H9 (cell line): ENCODE results near the gene MT2A. TPM values are rescaled to one million over a fixed set of nuclear protein-coding genes. Genes with fewer than 3 reads are reported as not detected.

Source experiments
- DNase-seq: peaks from one replicate; pipeline ENCODE4 v3.0.0-alpha.2; 2017
- H2AFZ ChIP-seq: one replicate; pipeline ENCODE4 v1.6.1; 2013; ENCODE audit warnings: mild to moderate bottlenecking, low read length, control low read depth, moderate library complexity
- H2AK5ac ChIP-seq: 2 replicates; pipeline ENCODE4 v1.6.1; 2013; ENCODE audit warnings: low read length, control low read depth, mixed read lengths; ENCODE audit not compliant: insufficient read length
- H2BK120ac ChIP-seq: one replicate; pipeline ENCODE4 v1.6.1; 2013; ENCODE audit warnings: low read depth, mild to moderate bottlenecking, low read length, control low read depth, inconsistent platforms; ENCODE audit not compliant: poor library complexity, severe bottlenecking
- H2BK12ac ChIP-seq: 2 replicates; pipeline ENCODE4 v1.6.1; 2013; ENCODE audit warnings: low read length, control low read depth, mixed read lengths, low read depth; ENCODE audit not compliant: insufficient read length
- H2BK15ac ChIP-seq: 2 replicates; pipeline ENCODE4 v1.6.1; 2013; ENCODE audit warnings: low read depth, low read length, control low read depth
- H2BK20ac ChIP-seq: one replicate; pipeline ENCODE4 v1.6.1; 2013; ENCODE audit warnings: low read depth, mild to moderate bottlenecking, low read length, control low read depth, inconsistent platforms; ENCODE audit not compliant: poor library complexity, severe bottlenecking
- H2BK5ac ChIP-seq: 2 replicates; pipeline ENCODE4 v1.6.1; 2013; ENCODE audit warnings: low read length, control low read depth, mixed read lengths; ENCODE audit not compliant: insufficient read length
- H3K14ac ChIP-seq: 2 replicates; pipeline ENCODE4 v1.6.1; 2013; ENCODE audit warnings: low read length, control low read depth; ENCODE audit not compliant: insufficient read depth
- H3K18ac ChIP-seq: 2 replicates; pipeline ENCODE4 v1.6.1; 2013; ENCODE audit warnings: low read depth, mild to moderate bottlenecking, mixed read lengths, low read length, control low read depth; ENCODE audit not compliant: insufficient read length
- H3K23ac ChIP-seq: 2 replicates; pipeline ENCODE4 v1.6.1; 2013; ENCODE audit warnings: low read length, control low read depth, mixed read lengths, low read depth; ENCODE audit not compliant: insufficient read length
- H3K23me2 ChIP-seq: 2 replicates; pipeline ENCODE4 v1.6.1; 2013; ENCODE audit warnings: low read depth, mild to moderate bottlenecking, mixed read lengths, low read length, control low read depth; ENCODE audit not compliant: insufficient read length, poor library complexity, severe bottlenecking
- H3K27ac ChIP-seq: 2 replicates; pipeline ENCODE4 v1.5.1; 2013; ENCODE audit warnings: low read length, control low read depth, mixed read lengths, low read depth; ENCODE audit not compliant: insufficient read length
- H3K27me3 ChIP-seq: 2 replicates; pipeline ENCODE4 v1.6.1; 2013; ENCODE audit warnings: low read length, control low read depth, inconsistent platforms; ENCODE audit not compliant: insufficient read depth
- H3K4ac ChIP-seq: 2 replicates; pipeline ENCODE4 v1.6.1; 2013; ENCODE audit warnings: low read depth, mild to moderate bottlenecking, control low read depth, inconsistent platforms, low read length, moderate library complexity
- H3K4me1 ChIP-seq: 2 replicates; pipeline ENCODE4 v1.6.1; 2013; ENCODE audit warnings: low read length, control low read depth, inconsistent platforms; ENCODE audit not compliant: insufficient read depth
- H3K4me2 ChIP-seq: 2 replicates; pipeline ENCODE4 v1.6.1; 2013; ENCODE audit warnings: low read length, control low read depth, mixed read lengths; ENCODE audit not compliant: insufficient read length, insufficient read depth
- H3K56ac ChIP-seq: 2 replicates; pipeline ENCODE4 v1.6.1; 2013; ENCODE audit warnings: low read depth, mild to moderate bottlenecking, mixed read lengths, low read length, control low read depth; ENCODE audit not compliant: insufficient read length
- H3K79me1 ChIP-seq: 2 replicates; pipeline ENCODE4 v1.6.1; 2013; ENCODE audit warnings: low read depth, mild to moderate bottlenecking, moderate library complexity, low read length, control low read depth, inconsistent platforms; ENCODE audit not compliant: insufficient read depth, poor library complexity, severe bottlenecking
- H3K79me2 ChIP-seq: 2 replicates; pipeline ENCODE4 v1.6.1; 2013; ENCODE audit warnings: low read length, control low read depth, inconsistent platforms; ENCODE audit not compliant: insufficient read depth
- H3K9ac ChIP-seq: 2 replicates; pipeline ENCODE4 v1.6.1; 2013; ENCODE audit warnings: low read length, control low read depth, mixed read lengths; ENCODE audit not compliant: insufficient read length; ENCODE audit errors: extremely low read depth
- H3K9me3 ChIP-seq: one replicate; pipeline ENCODE4 v1.6.1; 2013; ENCODE audit warnings: low read depth, low read length, inconsistent platforms; ENCODE audit not compliant: control insufficient read depth
- H3T11ph ChIP-seq: one replicate; pipeline ENCODE4 v1.6.1; 2013; ENCODE audit warnings: mild to moderate bottlenecking, low read length, control low read depth, inconsistent platforms
- H4K20me1 ChIP-seq: one replicate; pipeline ENCODE4 v1.6.1; 2013; ENCODE audit not compliant: control insufficient read depth, insufficient read length, insufficient read depth
- H4K5ac ChIP-seq: 2 replicates; pipeline ENCODE4 v1.6.1; 2013; ENCODE audit warnings: low read depth, mild to moderate bottlenecking, mixed read lengths, low read length, control low read depth; ENCODE audit not compliant: insufficient read length
- H4K8ac ChIP-seq: replicated peaks from 2 replicates; pipeline ENCODE4 v1.6.1; 2013; ENCODE audit warnings: low read length, control low read depth, mixed read lengths, low read depth; ENCODE audit not compliant: insufficient read length
- H4K91ac ChIP-seq: 2 replicates; pipeline ENCODE4 v1.6.1; 2013; ENCODE audit warnings: low read depth, mild to moderate bottlenecking, moderate library complexity, mixed read lengths, low read length, control low read depth; ENCODE audit not compliant: insufficient read length
- H3K27ac Mint-ChIP-seq, 3 experiments: 2 replicates in 2 of 3; 3 replicates in 1 of 3; pipeline ENCODE4 v1.8.0; 2020 to 2021; ENCODE audit warnings: mixed read lengths in 3 of 3, mild to moderate bottlenecking in 1 of 3, moderate library complexity in 1 of 3
- H3K27me3 Mint-ChIP-seq: 2 replicates; pipeline ENCODE4 v1.8.0; 2021; ENCODE audit warnings: low read depth, mild to moderate bottlenecking, moderate library complexity, mixed read lengths
- H3K36me3 Mint-ChIP-seq, 3 experiments: 2 replicates in 2 of 3; 3 replicates in 1 of 3; pipeline ENCODE4 v1.8.0; 2020 to 2021; ENCODE audit warnings: low read depth in 3 of 3, mixed read lengths in 3 of 3; ENCODE audit not compliant: insufficient read depth in 1 of 3
- H3K4me1 Mint-ChIP-seq, 2 experiments: 2 replicates each; pipeline ENCODE4 v1.8.0; 2020; ENCODE audit warnings: mixed read lengths in 2 of 2
- H3K4me3 Mint-ChIP-seq, 2 experiments: 2 replicates in 1 of 2; 3 replicates in 1 of 2; pipeline ENCODE4 v1.8.0; 2020 to 2021; ENCODE audit warnings: mild to moderate bottlenecking in 2 of 2, mixed read lengths in 2 of 2, moderate library complexity in 1 of 2
- H3K9me3 Mint-ChIP-seq, 2 experiments: 2 replicates in 1 of 2; 3 replicates in 1 of 2; pipeline ENCODE4 v1.8.0; 2020; ENCODE audit warnings: mild to moderate bottlenecking in 2 of 2, mixed read lengths in 2 of 2, moderate library complexity in 1 of 2
- CTCF ChIP-seq: fragments of 200-600 bp; sonication (generic); conservative IDR thresholded peaks from 3 replicates; pipeline ENCODE4 v1.8.0; 2021; ENCODE audit warnings: antibody characterized with exemption, mild to moderate bottlenecking
- WGBS: extraction: QIAGEN DNeasy Blood & Tissue Kit; methylation state at CpG from one replicate; pipeline ENCODE4 v1.1.7; 2013; ENCODE audit warnings: missing lambda C conversion rate, low lambda C conversion rate, mixed read lengths; ENCODE audit not compliant: insufficient read length; ENCODE audit errors: extremely low coverage; 5-methylcytosine and 5-hydroxymethylcytosine counted together
- total RNA-seq: library from RNA; stranded (reverse); gene quantifications from 2 replicates; pipeline ENCODE4 v1.2.1, GENCODE V29; 2021

Gene MT2A
- total RNA-seq, 1 experiment from 2014 or later = 63.1 TPM

GRCh38 chr16:56617212-56618085 is 9.1 kb downstream of the MT2A start:
- no peak overlapping the region for H4K5ac ChIP-seq
- DNase-seq = peak; percentile 76
- no peak overlapping the region for H3T11ph ChIP-seq
- H2BK12ac ChIP-seq = no peak overlapping the region
- H3K23ac ChIP-seq = no peak overlapping the region
- H2AFZ ChIP-seq = no peak overlapping the region
- no peak overlapping the region for H2AK5ac ChIP-seq
- H3K23me2 ChIP-seq = peaks cover 8% of the 10 kb centered on the region
- no peak overlapping the region for H3K4ac ChIP-seq
- WGBS = no CpG with 5 or more reads among the region's 41 CpGs
- peaks cover 0 to 5% of the 10 kb centered on the region in 2 experiments; a peak in 1 of 5 replicates for H3K9me3 Mint-ChIP-seq
- peaks cover 40 to 54% of the 10 kb centered on the region in 2 experiments for H3K4me1 Mint-ChIP-seq
- no peak overlapping the region for H2BK20ac ChIP-seq
- H3K14ac ChIP-seq = no peak overlapping the region
- H3K18ac ChIP-seq = no peak overlapping the region
- H4K20me1 ChIP-seq = no peaks in the 10 kb centered on the region
- no peaks in the 10 kb centered on the region for H3K79me2 ChIP-seq
- TF ChIP-seq CTCF = no peak
- no peak overlapping the region for H2BK15ac ChIP-seq
- H3K4me2 ChIP-seq = peak overlapping the region; percentile 60
- H4K91ac ChIP-seq = no peak overlapping the region
- peak overlapping the region; percentile 72 to 89 for H3K4me3 Mint-ChIP-seq
- H3K9me3 ChIP-seq = no peaks in the 10 kb centered on the region
- peaks cover 0 to 2% (median 0%) of the 10 kb centered on the region in 3 experiments; a peak in 3 of 7 replicates for H3K36me3 Mint-ChIP-seq
- no peak overlapping the region for H4K8ac ChIP-seq
- peaks cover 44% of the 10 kb centered on the region; the same call in 1 of the 2 replicates for H3K27me3 ChIP-seq
- H2BK5ac ChIP-seq = no peak overlapping the region
- H3K79me1 ChIP-seq = no peaks in the 10 kb centered on the region
- no peak overlapping the region for H2BK120ac ChIP-seq
- H3K27me3 Mint-ChIP-seq = peaks cover 82% of the 10 kb centered on the region
- no peak overlapping the region for H3K56ac ChIP-seq
- no peak overlapping the region for H3K27ac ChIP-seq
- H3K27ac Mint-ChIP-seq = no peak overlapping the region
- H3K4me1 ChIP-seq = no peaks in the 10 kb centered on the region; the same call in 1 of the 2 replicates
- no peak overlapping the region for H3K9ac ChIP-seq
